HL-60 (cell line): Measurements from ENCODE around the gene RPS16.

Source experiments
- DNase-seq, 2 experiments: peaks; one replicate each; pipeline ENCODE4 v3.0.0-alpha.2; 2010 to 2020; ENCODE audit warnings: low read depth in 1 of 2, low spot score in 1 of 2
- H3K27ac ChIP-seq: fragments of 250-450 bp; sonication (Bioruptor Pico); replicated peaks from 2 replicates; pipeline ENCODE4 v1.5.1; 2020; ENCODE audit warnings: mild to moderate bottlenecking, moderate library complexity
- H3K27me3 ChIP-seq: fragments of 250-450 bp; sonication (Bioruptor Pico); 2 replicates; pipeline ENCODE4 v1.5.1; 2021; ENCODE audit warnings: mild to moderate bottlenecking, moderate library complexity; ENCODE audit not compliant: insufficient read depth, poor library complexity, severe bottlenecking
- H3K4me3 ChIP-seq: replicated peaks from 2 replicates; pipeline ENCODE4 v1.5.1; 2011; ENCODE audit warnings: mild to moderate bottlenecking, control low read depth, low read length; ENCODE audit not compliant: insufficient read depth
- GABPA ChIP-seq: IDR thresholded peaks from 2 replicates; pipeline ENCODE4 v1.6.1; 2012; ENCODE audit warnings: low read depth
- POLR2AphosphoS5 ChIP-seq: IDR thresholded peaks from 2 replicates; pipeline ENCODE4 v1.6.1; 2012; ENCODE audit warnings: low read depth
- SPI1 ChIP-seq: IDR thresholded peaks from 2 replicates; pipeline ENCODE4 v1.6.1; 2012; ENCODE audit warnings: low read depth, mild to moderate bottlenecking, borderline replicate concordance
- TF ChIP-seq, protein P1 (sequence below): IDR thresholded peaks from 2 replicates; pipeline ENCODE4 v1.6.1; 2012; ENCODE audit warnings: low read depth; ENCODE audit not compliant: insufficient replicate concordance
- TF ChIP-seq, protein P2 (sequence below): IDR thresholded peaks from one replicate; pipeline ENCODE4 v1.5.1; 2011; ENCODE audit warnings: low read length, control low read depth, inconsistent platforms; ENCODE audit not compliant: insufficient read depth

Gene RPS16

DNA sequence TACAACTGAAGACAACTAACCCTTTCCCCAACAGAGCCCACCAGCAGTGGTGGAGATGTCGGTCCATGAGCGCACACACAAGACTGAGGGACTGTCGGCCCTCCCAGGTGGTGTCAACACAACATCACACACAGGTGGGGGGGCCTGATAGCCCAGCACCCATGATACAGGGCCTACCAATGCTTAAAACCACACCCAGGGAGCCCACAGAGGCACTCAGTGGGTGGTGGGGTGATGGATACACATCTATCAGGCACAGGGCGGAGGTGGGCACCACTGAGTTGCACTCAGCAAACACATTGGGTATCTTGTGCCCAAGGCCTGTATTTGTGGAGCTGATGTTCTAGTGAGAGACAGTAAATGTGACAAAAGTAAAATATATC is 36.1 kb downstream of the RPS16 start:
- TF ChIP-seq, protein P1, sequence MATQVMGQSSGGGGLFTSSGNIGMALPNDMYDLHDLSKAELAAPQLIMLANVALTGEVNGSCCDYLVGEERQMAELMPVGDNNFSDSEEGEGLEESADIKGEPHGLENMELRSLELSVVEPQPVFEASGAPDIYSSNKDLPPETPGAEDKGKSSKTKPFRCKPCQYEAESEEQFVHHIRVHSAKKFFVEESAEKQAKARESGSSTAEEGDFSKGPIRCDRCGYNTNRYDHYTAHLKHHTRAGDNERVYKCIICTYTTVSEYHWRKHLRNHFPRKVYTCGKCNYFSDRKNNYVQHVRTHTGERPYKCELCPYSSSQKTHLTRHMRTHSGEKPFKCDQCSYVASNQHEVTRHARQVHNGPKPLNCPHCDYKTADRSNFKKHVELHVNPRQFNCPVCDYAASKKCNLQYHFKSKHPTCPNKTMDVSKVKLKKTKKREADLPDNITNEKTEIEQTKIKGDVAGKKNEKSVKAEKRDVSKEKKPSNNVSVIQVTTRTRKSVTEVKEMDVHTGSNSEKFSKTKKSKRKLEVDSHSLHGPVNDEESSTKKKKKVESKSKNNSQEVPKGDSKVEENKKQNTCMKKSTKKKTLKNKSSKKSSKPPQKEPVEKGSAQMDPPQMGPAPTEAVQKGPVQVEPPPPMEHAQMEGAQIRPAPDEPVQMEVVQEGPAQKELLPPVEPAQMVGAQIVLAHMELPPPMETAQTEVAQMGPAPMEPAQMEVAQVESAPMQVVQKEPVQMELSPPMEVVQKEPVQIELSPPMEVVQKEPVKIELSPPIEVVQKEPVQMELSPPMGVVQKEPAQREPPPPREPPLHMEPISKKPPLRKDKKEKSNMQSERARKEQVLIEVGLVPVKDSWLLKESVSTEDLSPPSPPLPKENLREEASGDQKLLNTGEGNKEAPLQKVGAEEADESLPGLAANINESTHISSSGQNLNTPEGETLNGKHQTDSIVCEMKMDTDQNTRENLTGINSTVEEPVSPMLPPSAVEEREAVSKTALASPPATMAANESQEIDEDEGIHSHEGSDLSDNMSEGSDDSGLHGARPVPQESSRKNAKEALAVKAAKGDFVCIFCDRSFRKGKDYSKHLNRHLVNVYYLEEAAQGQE, result no peak
- no peak for TF ChIP-seq SPI1
- no peak for TF ChIP-seq POLR2AphosphoS5
- no peak for TF ChIP-seq GABPA
- TF ChIP-seq, protein P2, sequence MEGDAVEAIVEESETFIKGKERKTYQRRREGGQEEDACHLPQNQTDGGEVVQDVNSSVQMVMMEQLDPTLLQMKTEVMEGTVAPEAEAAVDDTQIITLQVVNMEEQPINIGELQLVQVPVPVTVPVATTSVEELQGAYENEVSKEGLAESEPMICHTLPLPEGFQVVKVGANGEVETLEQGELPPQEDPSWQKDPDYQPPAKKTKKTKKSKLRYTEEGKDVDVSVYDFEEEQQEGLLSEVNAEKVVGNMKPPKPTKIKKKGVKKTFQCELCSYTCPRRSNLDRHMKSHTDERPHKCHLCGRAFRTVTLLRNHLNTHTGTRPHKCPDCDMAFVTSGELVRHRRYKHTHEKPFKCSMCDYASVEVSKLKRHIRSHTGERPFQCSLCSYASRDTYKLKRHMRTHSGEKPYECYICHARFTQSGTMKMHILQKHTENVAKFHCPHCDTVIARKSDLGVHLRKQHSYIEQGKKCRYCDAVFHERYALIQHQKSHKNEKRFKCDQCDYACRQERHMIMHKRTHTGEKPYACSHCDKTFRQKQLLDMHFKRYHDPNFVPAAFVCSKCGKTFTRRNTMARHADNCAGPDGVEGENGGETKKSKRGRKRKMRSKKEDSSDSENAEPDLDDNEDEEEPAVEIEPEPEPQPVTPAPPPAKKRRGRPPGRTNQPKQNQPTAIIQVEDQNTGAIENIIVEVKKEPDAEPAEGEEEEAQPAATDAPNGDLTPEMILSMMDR, result no peak
- H3K27me3 ChIP-seq, result no peaks in the 10 kb centered on the region
- H3K4me3 ChIP-seq, result no peak overlapping the region
- no peak for DNase-seq
- H3K27ac ChIP-seq, result no peak overlapping the region

DNA sequence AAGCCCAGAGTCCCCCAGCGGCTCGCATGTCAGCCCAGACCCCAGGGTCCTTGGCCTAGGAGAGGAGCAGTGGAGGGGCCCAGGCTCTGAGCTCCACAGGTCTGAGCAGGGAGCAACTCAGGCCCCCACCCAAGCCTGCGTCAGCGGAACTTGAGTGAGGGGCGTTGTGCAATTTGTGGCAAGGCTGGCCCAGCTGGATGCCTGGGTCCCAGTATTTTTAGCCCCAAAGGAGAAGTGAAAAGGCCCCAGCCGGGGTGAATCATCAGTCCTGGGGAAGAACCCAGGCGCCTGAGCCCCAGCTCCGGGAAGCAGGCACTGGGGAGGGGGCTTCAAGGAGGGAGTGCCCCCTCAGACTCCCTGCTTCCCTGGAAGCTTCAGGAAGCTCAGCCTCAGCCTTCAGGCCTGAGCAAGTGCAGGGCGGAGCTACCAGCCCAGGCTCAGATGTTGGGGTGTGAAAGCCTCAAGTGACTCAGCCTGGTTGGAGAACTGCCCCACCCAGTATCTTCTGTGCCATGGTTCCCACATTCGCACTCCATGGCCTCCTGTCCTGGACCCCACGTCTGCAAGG is 37.4 kb downstream of the RPS16 start:
- TF ChIP-seq SPI1, result peak; percentile 64
- TF ChIP-seq, protein P2, result no peak
- peak; percentile 20; the same call in 1 of the 2 replicates for TF ChIP-seq POLR2AphosphoS5
- Histone ChIP-seq H3K27ac (peak overlapping the region; percentile 86), H3K4me3 (no peak overlapping the region), H3K27me3 (no peaks in the 10 kb centered on the region)
- DNase-seq, result peak; percentile 88 to 96

DNA sequence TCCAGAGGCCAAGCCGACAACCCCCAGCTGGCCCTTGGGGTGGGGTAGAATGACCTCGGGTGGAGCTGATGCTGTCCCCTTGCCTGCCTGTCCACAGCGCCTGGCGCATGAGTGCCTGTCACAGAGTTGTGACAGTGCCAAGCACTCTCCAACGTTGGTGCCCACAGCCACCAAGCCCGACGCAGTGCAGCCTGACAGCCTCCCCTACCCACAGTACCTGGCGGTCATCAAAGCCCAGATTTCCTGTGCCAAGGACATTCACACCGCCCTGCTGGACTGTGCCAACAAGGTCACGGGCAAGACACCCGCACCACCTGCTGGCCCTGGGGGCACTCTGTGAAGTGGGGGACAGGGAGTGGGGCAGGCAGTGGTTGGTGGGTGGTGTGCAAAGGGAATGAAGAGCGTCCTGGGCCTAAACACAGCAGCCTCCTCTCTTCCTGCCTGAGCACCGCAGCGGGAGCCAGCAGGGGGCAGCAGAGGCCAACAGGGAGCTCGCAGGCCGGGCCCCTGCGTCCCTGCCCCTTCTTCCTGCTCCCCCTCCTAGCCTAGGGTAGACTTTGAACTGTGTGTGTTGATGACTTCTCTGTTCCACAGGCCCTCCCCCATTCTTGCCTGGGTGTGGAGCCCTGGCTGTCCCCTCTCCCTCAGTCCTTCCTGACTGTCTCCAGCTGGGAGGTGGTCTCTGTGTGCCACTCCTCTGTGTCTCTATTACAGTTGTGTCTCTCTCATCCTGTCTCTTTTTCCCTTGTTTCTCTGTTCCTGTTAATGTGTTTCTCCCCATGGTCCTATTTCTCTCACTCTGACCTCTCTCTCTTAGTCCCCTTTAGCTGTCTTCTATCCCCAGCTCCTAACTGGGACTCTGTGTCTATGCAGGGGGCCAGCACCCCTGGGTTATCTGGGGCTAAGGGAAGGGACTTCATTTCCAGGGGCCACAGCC is 38.1 kb downstream of the RPS16 start:
- Histone ChIP-seq H3K4me3 (no peak overlapping the region), H3K27ac (peak overlapping the region; percentile 86), H3K27me3 (no peaks in the 10 kb centered on the region)
- TF ChIP-seq, protein P1, result no peak
- peak; percentile 32; the same call in 1 of the 2 replicates for TF ChIP-seq POLR2AphosphoS5
- TF ChIP-seq GABPA, result no peak
- TF ChIP-seq SPI1, result no peak
- TF ChIP-seq, protein P2, result peak; percentile 90
- peak; percentile 86 to 90 for DNase-seq
